GM19463 (cell line): ENCODE measurements around the gene FAM118A.
"Not testable (repeated sequence)": the region's sequence is repeated elsewhere in the genome, so short reads cannot be mapped to it uniquely, and the experiment has no call there.

Source experiments
- ATAC-seq: cut with Tn5 transposase; IDR thresholded peaks from one replicate; pipeline ENCODE4 v1.9.1; 2021; ENCODE audit warnings: mild to moderate bottlenecking, moderate library complexity; ENCODE audit not compliant: unreplicated experiment

FAM118A gene

GRCh38 chr22:45309422-45310227, at the start of gene FAM118A:
Gene FAM118A (plus strand): TSS chr22:45309934. CDS start chr22:45322380, 12,446 bp downstream.
- peak; percentile 81 for ATAC-seq

- not testable (repeated sequence) for ATAC-seq
Measured at GRCh38 chr22:45260395-45260759, 49.4 kb upstream of the FAM118A start.

DNA sequence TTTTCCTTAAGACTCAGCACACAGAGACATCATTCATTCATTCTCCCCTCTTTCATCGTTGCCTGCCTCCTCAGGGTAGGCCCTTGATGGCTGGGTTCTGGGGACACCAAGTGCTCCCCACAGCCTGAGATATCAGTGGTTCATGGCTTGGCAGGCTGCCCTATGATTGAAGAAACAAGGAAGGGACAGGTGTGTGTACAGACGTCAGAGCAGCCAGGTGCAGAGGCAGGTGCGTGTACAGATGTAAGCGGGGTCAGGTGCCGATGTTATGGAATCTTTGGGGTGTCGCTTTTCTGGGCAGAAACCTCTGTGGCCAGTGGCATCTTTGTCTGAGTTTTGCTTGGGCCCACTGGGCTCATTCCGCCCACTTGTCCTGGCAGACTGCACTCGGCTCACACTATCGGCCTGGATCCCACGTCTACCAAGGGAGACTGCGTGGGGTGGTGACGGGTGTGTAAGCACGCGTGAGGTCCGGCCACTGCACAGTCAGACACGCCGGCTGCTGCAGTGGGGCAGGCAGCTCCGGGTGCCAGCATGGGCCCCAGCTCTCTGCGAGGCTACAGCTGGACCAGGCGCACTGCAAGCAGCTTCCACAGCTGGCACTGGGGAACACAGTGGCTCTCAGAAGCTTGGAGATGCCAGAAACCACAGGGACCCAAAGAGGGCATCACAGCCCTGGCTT, 48.2 kb upstream of the FAM118A start:
- ATAC-seq, result no peak

DNA sequence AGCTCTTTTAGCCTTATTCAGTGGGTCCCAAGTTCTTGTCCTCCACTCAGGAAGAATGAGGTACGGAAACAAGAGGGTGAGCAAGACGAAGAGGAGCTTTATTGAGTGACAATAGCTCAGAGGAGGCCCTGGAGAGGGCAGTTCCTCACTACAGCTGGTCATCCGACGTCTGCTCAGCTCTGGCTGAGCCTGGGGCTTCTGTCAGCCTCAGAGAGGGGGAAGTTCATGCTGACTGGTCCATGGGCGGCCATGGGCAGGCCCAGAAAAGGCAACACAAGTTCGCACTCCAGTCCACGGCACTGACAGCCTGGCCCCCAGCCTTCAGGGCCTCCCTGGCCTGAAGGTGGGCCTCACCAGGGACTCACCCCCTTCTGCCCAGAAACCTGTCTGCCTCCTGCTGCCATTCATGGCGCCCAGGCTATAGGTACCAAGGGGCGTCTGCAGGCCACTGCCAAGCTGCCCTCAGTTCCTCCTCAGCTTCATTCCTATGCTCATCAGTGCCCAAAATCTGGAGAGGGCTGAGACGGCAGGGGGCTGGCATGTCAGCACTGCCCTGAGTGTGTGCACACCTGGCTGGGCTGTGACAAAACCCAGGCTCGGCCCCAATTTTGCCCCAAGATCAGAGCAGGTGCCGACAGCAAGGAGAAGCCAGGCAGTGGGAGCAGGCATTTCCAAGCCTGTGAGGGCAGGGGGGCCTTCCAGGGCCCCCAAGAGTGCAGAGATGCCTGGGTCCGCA, 47.4 kb upstream of the FAM118A start:
- no peak for ATAC-seq

- ATAC-seq, result peak; percentile 46
Measured at GRCh38 chr22:45262931-45263462, 46.7 kb upstream of the FAM118A start.

DNA sequence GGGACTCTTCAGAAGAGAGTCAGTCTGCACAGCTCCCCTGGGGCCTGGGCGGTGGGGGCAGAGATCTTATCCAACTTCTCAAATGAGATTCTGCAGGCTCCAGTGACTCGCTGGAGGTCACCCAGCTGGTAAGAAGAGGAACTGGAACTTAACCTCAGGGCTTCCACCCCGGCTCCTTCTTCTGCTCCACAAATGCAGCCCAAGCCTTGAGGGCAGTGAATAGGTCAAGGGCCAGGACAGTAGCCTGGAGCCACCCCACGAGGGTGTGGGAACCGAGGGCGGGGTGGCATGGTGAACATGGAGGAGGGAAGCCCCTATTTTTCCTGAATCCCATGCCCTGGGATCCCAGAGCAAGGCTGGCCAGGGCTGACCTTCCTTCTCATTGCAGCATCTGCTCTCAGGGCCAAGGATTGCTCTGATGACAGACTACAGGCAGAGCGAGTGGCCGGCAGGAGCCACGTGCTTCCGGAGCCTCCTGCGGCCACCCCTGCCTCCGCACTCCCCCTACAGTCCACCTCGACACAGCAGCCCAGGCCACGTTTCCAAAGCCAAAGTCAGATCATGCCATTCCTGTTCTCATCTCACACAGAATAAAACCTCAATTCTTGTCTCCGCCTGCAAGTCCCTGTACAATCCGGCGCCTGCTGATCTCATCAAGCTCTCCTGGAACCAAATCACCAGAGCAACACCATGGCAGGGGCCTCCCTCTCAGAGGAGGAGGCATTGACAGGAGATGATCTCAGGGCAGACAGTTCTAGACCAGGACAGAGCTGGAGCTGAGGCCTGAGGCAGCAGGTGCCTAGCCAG, 46.1 kb upstream of the FAM118A start:
- ATAC-seq, result peak; percentile 73

- no peak for ATAC-seq
Measured at GRCh38 chr22:45265535-45265934, 44.2 kb upstream of the FAM118A start.

- no peak for ATAC-seq
Measured at GRCh38 chr22:45268167-45268957, 41.4 kb upstream of the FAM118A start.

GRCh38 chr22:45268958-45269844, 40.5 kb upstream of the FAM118A start:
- no peak for ATAC-seq

DNA sequence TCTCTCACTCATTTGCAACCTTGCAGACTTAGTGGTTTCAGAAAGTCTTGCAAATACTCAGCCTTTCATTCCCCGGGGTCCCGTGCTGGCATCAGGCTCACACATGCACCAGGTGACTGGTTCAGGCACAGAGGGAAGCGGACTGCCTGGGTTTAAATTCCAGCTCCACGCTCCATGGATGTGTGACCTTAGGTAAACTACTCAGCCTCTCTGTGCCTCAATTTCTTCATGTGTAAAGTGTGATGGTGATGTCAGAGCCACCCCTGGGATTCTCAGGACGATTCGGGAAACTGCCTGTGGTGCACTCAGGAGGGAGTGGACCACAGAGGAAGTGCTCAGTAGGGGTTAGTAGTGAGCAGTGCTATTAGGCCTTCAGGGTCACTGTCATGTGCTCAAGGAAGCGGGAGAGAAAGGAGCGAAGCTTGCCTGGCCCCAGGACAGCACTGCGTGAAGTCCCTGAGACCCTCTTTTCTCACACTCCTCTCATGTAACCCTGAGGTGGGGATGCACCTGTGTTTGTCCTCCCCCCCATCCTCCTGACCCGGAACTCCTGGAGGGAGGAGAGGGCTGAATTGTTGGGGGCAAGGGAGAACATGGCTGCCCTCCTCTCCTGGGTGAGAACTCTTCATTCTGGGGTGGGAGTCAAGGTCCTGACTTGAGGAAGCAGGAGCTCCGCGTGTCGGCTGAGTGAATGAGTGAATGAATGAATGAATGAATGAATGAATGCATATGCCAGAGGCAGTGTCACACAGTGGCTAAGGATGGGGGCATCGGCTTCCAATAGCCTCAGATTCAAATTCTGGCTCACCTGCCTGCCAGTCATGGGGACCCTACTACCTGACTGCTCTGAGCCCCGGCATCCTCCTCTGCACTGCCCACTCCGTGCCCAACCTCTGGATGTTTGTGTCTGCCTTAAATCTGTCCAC, 39.4 kb upstream of the FAM118A start:
- ATAC-seq, result no peak

DNA sequence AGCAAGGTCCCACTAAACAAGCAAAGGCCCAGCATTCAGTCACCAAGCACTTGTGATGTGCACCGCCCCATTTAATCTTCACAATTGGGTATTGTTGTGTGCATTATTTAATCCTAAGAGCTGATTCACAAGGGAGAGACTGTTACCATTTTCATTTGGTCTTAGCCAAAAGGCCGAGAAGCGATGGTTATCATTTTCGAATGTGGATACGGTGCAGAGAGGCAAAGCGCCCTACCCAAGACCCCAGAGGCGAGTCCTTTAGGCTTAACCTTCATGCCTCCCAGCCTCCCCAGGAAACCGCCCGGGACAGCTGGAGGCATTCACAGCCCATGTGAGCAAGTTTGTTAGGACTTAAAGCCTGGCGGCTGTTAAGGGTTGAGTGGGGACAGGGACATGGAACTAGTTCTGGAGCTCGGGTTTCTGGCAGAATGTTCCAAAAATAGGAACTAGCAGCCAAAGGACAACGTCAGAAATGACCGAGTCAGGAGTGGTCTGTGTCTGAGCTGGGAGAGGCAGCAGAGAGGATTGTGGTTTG, 38.0 kb upstream of the FAM118A start:
- ATAC-seq, result no peak

DNA sequence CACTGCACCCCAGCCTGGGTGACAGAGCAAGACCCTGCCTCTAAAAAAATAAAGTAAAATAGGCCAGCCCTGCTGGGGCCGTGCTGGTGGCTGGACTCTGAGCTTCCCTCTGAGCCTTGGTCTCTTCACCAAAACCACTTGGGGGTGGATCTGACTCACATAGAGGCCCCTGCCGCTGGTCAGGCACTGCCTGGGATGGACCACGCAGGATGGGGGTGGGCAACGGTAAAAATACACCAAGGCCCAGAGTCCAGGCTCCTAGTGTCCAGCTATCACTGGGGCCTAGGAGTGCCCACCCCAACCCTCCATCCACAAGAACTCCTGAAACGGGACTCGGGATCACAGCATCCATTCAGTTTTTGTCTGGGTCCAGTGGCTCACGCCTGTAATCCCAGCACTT, 37.2 kb upstream of the FAM118A start:
- ATAC-seq, result no peak

DNA sequence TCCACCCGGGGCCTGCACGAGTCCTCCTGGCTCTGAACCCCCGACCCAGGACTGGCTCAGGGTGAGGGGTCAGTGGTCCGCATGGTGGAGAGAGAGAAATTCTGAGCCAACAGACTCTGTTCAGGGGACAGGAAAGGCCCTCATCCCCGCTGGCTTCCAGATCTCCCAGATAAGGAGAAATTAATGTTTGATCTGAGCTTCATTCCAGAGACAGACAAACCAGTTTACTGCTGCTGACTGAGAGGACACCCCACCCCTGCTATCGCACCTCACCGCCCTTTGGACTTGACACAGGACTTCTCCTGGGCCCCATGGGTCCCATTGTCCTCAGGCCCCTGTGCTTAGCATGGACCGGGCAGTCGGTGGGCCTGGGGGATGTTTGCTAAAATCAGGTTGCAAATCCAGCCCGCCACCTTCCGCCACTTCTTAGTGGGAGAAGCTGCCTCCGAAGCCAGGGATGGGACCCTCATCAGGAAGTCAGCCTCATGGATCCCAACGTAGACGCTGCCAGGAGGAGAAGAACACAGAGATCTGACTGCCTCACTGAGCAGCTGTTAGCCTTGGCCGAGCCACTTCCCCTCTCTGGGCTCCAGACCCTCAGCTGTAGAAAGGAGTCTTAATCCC, 36.2 kb upstream of the FAM118A start:
- ATAC-seq, result no peak

- no peak for ATAC-seq
Measured at GRCh38 chr22:45276507-45277105, 33.1 kb upstream of the FAM118A start.

GRCh38 chr22:45277720-45278119, 32.0 kb upstream of the FAM118A start:
- ATAC-seq, result not testable (repeated sequence)

DNA sequence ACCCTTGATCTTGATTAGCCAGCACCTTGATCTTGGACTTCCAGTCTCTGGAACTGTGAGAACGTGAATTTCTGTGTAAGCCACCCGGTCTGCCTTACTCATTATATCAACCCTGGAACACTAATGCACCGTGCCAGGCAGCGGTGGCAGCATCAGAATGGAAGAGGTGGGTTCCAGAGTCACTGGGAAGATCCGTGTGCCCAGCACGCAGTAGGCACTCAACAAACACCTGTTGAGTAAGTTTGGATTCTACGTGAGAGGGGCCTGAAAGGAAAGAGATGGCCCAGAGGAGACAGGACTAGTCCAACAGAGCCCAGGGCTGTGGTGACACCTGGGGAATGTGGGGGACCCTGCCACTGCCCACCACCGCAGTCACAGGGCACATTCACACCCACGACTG, 31.6 kb upstream of the FAM118A start:
- ATAC-seq, result no peak

GRCh38 chr22:45280587-45280980, 29.1 kb upstream of the FAM118A start:
- ATAC-seq, result no peak
